Raji (cell line): ENCODE measurements around the gene LGR5.

Experiments used
- POLR2A ChIP-seq: IDR thresholded peaks from 2 replicates; pipeline ENCODE4 v1.6.1; 2011; ENCODE audit warnings: low read depth, low read length, control low read depth; ENCODE audit not compliant: insufficient read depth

The LGR5 gene

DNA sequence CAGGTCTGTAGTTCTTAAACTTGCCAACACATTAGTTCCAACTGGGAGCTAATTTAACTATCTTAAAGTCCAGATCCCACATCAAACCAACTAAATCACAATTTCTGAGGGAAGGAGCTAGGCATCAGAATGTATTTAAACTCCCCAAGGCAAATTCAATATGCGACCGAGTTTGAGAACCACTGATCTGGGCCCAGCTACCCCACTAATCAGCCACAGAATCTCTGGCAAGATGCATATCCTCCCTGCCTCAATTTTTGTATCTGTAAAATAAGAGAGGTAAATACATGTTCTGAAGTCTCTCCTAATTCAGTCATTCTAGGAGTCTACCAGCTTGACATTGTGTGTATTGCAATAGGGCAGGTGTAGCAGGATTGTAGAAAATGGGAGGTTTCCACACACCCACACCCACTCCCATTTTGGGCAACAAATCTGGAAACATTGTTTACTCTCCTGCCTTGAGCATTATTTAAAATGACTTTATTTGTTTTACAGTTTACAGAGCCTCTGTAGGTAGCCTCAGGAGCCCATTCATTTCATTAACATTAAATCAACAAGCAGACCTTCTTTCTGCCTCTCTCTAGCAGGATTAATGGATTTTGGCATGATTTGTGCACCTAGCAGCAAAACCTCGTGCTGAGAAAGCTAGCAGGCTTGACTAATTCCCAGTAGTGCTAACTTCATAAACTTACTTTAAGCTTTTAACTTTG, 15.6 kb downstream of the LGR5 start:
- no peak for TF ChIP-seq POLR2A

DNA sequence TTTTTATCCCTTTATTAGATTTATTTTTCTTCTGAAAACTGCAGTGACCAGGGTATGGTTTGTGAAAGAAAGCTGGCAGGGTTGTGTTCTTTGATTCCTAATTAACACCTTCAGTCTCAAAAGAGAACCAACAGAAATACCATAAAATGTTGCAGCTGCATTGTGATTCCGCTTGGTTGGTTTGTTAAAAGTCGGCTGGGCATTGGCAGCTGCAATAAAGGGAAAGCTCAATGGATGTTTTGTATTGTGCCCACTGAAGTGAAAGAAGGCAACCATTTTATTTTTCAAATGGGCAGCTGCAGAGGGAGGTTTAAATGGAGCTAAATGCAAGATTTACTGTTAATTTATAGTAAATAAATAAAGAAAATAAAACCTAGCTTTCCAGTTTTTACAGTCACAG, 16.7 kb downstream of the LGR5 start:
- TF ChIP-seq POLR2A = no peak

DNA sequence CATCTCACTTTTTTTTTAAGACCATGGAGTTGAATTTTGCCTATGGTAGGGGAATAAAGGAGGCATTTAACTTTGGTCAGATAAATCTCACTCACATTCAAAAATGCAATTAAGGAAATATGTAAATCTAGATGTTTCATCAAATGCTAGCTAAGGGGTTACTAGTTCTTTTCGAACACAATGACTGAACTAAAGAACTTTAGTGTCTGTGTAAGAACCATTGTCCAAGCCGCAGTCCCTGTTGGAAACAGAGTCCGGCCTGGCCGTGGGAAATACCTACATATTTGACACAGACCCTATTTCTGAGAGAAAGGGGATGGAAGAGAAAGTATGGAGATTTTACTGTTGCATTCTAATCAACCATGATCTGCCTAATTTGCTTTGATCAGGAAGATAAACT, 17.4 kb downstream of the LGR5 start:
- TF ChIP-seq POLR2A = no peak

DNA sequence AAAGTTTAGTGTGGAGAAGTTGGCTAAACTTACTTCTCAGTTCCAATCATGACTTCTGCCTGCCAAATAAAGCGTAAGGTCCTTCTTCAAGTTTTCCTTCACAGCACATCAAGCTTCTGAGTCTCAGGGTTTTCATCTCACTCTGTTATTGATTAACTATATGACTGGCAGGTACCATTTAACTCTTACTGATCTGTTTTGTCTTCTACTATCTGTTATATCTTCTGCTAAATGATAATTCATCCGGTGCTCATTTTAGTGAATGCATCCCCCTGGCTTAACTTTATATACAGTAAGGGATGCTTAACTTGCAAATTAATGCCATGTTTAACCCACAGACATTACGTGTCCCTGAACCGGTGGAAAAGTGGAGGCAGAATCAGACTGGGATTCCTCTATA, 20.7 kb downstream of the LGR5 start:
- no peak for TF ChIP-seq POLR2A

DNA sequence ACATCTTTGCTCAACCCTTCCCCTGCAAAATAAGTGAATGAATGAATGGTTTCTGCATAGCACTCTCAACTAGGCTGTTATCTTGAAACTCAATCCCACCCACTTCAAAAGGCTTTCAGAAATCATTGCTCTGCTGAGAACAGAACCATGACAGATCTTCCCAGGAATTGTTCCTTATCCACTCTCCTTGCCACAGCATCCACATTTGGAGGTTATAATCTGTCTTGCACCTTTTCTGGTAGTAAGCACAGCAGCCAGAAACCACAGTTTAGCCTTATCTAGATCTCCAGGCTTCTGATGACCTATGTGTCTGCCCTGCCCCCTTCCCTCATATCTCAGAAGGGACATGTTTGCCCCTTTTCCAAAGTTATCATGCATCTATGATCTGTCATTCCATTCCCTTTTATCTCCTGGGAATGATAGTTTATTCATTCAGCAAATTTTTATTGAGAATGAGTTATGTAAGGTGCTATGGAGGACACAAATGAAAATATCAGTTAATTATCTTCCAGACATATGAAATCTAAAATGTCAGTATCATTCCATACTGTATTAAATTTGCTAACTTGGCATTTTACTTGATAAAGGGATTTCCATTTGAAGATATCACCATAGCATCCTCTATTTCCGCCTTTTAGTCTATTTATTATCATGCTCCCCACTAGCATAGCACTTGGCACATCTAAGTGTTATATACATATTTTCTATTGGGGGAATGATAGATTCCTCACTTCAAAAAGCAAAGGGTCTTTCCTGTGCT, 21.4 kb downstream of the LGR5 start:
- no peak for TF ChIP-seq POLR2A

DNA sequence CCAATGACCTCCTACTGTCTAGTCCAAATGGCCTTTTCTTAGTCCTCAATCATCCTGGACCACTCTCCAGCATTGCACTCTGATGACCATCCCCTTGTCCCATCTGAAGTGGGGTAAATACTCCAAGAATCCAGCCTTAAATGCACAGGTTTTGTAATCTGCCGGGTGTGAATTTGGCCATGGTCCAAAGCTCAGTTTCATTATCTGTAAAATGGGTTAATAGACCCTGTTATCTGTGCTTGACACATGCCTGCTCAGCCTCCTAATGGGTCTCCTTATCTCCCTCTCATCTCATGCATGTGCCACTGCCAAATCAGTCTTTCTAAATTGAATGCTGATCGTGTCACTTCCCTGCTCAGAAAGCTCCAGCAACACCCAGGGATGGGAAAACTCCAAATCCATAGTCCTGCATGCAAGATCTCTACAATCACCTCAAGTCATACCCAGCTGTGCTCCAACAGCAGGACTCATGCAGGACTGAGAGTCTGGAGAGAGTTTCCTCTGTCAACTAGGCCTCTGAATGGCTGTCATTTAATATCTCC, 22.3 kb downstream of the LGR5 start:
- TF ChIP-seq POLR2A = no peak

DNA sequence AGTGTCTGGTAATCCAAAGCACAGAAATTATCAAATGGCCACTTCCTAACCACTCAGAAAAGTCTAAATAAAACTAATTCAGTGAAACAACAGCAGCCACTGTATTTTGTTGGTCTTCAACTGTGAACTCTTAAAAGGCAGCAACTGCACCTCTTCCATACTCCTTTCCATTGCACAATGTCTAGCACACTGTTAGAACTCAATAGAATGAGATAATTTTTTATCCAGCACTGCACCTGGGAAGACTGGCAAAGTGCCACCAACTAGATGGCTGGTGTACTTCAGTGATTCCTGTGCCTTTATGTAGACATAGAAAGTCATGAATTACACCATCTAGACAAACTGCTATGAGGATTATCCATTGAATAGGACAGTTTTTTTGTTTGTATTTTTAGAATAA, 26.2 kb downstream of the LGR5 start:
- no peak for TF ChIP-seq POLR2A

DNA sequence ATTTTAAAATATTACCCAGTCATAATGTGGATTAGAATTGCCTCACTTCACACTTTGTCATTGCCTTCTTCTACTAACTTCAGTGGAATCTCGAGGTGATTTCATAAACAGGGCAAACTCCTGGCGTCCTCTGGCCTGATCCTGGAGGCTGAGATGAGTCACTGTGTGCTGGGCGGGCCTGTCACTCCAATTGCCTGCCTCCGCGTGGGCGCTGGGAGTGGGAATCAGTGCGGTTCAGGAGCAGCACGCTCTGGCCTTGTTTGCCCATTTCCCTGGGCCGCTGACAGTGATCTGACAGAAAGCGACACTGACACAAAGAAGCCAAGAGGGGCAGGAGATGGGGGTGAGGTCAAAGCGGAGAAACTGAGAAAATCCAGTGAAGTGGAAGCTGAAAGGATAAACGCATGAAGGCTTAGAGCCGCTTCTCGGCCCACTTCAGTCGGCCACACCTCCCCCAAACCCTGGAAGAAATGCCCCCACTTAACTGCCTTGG, 29.7 kb downstream of the LGR5 start:
- no peak for TF ChIP-seq POLR2A

DNA sequence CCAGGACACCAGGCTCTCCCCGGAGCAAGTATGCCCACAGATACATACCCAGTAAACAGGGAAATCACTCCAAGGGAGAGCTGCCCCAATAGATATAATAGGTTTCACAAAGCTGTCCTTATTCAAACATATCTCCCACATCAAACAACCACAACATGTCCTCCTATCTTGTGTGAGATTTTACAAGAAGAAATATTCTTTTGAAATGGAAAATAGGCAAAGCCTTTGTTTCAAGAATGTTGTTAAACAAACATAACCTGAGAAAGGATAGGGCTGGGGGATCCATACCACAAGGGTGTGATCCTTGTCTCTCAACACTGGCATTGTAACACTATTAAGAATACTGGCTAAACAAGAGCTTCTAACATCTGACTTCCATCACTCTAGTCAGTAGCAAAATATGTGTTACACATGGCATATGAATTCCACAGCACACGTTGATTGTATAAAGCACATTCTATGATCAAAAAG, 32.9 kb downstream of the LGR5 start:
- TF ChIP-seq POLR2A = no peak

DNA sequence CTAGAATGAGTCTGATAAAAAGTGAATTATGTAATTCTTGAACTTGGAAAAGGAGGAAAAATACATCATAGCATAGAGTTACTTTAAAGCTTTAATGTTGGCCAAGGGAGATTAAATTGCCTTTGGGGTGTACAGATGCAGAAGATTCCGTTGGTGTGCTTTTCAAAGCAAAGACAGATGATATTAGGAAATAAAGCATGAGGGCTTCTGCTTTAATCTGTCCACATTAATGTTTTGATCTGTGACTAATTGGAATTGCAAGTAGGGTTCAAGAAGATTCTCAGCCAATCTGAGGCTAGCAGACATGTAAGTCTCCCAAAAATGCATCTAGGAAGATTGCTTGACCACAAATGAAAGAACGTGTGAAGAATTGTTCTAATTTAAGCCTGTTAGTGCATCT, 35.2 kb downstream of the LGR5 start:
- TF ChIP-seq POLR2A = no peak

DNA sequence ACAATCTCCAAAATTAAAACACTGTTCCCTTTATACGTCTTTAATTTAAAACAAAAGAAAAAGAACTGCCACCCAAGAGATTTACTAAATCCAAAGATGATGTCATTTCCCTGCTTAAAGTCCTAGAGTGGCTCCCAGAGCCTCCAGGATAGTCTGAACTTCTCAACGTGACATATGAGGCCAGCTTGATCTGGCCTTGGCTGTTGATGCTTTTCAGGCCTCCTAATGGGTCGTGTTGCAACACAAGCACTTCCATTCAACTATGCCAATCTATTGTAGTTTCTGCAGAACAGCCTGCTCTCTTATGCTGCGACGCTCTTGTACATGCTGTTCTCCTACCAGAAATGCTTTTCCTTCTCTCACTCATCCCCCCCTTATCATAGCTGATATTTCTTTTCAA, 35.7 kb downstream of the LGR5 start:
- TF ChIP-seq POLR2A = no peak

DNA sequence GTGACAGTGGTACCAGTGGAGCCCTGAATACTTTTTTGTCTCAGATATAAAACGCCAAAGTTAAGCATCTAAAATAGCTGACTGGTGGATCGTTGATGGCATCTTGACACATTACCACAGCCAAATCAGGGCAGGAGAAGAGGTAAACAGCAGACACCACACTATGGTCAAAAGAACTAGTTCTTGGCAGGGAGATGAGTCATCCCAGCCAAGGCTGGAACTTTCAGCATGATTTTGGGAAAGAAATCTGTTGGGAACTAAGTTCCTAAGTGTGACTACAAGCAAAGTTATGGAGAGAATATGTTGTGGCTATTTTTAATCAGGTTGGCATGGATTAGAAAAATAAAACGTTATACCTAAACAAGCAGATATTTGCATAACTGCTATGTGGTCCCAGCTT, 36.9 kb downstream of the LGR5 start:
- no peak for TF ChIP-seq POLR2A

DNA sequence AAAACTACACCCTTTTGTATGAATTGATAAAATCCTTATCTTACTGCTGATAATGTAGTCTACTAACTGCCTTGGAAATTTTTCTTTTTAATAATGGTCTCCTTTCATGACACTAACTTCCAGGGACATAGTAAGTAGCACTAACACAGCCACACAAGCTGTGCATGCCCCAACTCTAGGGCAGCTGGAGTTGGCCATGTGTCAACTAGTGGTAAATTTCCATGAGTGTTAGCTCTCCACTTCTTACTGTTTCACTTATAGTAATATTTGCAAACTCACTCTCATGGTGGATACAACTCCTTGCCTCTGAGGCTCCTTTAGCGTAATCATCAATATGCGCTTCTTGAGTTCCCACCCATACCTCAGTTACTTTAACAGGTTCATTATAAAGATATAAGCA, 38.0 kb downstream of the LGR5 start:
- no peak for TF ChIP-seq POLR2A

DNA sequence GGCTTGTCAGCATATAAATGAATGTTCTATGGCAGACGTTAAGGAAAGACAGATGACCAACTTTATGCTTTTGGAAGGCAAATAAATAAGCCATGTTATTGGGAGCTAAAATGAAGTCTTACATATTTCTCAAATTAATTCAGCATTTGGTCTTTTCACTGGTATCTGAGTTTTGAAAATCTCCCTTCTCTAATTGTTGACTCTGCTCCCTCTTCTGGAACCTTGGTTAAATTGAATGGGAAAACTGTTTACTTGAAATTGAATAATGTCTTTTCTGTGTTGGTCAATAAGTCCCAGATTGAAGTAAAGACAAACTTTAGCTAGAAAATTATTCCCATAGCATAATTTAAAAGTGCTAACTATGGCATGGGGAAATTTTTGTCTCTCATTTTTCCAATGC, 38.7 kb downstream of the LGR5 start:
- no peak for TF ChIP-seq POLR2A

DNA sequence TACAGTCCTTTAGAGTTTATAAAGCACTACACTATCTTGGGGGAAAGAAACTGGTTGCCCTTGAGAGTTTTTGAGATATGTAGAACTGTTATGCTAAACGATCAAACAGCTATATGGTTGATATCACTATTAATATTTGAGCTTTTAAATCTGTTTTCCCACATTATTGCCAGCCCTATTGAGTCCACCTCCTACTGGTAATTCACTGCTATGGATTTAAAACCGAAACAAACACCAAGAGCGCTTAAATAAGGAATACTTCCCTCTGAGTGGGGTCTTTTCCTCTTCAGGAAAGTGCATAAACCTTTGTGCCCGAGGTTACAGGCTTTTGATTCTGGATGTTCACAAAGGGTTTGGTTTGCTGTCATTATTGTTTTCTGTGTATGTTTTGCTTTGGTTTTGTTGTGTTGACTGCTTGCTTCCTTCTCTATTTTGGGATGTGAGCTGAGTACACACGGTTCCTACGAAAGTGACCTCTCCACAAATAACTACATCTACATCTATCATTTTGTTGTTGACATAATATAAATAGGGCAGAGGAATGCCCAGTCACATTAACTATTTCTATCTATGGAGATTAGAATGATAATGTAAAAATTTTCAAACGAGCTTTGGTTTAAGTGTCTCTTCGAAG, 44.8 kb downstream of the LGR5 start:
- no peak for TF ChIP-seq POLR2A

DNA sequence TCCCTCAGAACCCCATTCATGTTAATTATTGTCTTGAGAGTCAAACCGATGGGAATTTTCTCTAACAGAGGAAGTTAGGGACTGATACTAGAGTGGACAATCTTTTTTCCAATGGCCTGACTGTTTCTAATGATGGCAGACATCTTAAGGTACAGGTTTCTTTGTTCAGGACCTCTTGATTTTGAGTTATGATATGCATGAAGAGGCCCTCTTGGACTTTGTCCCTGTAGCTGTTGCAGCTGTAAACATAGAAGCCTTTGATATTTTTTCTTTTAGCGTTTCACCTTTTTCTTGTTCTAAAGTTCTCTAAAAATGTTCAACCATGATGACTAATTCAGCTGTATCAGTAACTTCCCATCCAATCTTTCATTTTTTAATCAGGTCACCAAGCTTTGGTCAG, 53.0 kb downstream of the LGR5 start:
- TF ChIP-seq POLR2A = no peak
